CD8-positive, alpha-beta memory T cell (primary cell): ENCODE data around the gene MYOCD. TPM values are rescaled to one million over a fixed set of nuclear protein-coding genes. Genes with fewer than 3 reads are reported as not detected.

ENCODE experiments used
- CTCF ChIA-PET: fragments of 350-600 bp; sonication (Branson Sonifier 250); formaldehyde crosslinking; loops from one replicate; lab custom pipeline; 2021; ENCODE audit warnings: antibody characterized with exemption; lab: Charles Lee
- POLR2A ChIA-PET: fragments of 350-600 bp; sonication (Branson Sonifier 250); formaldehyde crosslinking; loops from one replicate; lab custom pipeline; 2021; ENCODE audit warnings: antibody characterized with exemption; lab: Charles Lee
- DNase-seq, 5 donors: peaks; one replicate each; pipeline versions ENCODE4 v3.0.0 to v3.0.0-alpha.2; 2020 to 2022; ENCODE audit warnings: mixed read lengths in 1 of 5
- H3K27ac ChIP-seq: one replicate; pipeline ENCODE4 v1.7.0; 2013; ENCODE audit warnings: low read depth, mild to moderate bottlenecking, low read length, moderate library complexity
- H3K27me3 ChIP-seq: 2 replicates; pipeline ENCODE4 v1.7.0; 2013; ENCODE audit warnings: low read length, mild to moderate bottlenecking; ENCODE audit not compliant: insufficient read depth, poor library complexity, severe bottlenecking
- H3K36me3 ChIP-seq: 2 replicates; pipeline ENCODE4 v1.7.0; 2013; ENCODE audit warnings: mild to moderate bottlenecking, low read length, moderate library complexity; ENCODE audit not compliant: insufficient read depth
- H3K4me1 ChIP-seq: 2 replicates; pipeline ENCODE4 v1.7.0; 2013; ENCODE audit warnings: mild to moderate bottlenecking, low read length, moderate library complexity; ENCODE audit not compliant: insufficient read depth
- H3K4me3 ChIP-seq: 2 replicates; pipeline ENCODE4 v1.7.0; 2013; ENCODE audit warnings: mild to moderate bottlenecking, low read length
- H3K9me3 ChIP-seq: 2 replicates; pipeline ENCODE4 v1.7.0; 2013; ENCODE audit warnings: mild to moderate bottlenecking, low read length
- H3K27ac Mint-ChIP-seq, 8 donors: one replicate each; pipeline ENCODE4 v1.8.0; 2020 to 2021; ENCODE audit warnings: mixed read lengths in 8 of 8, mild to moderate bottlenecking in 6 of 8, inconsistent platforms in 3 of 8, moderate library complexity in 3 of 8
- H3K27me3 Mint-ChIP-seq, 2 donors: one replicate each; pipeline ENCODE4 v1.8.0; 2020 to 2021; ENCODE audit warnings: mixed read lengths in 2 of 2, mild to moderate bottlenecking in 1 of 2, moderate library complexity in 1 of 2
- H3K36me3 Mint-ChIP-seq, 3 donors: one replicate each; pipeline ENCODE4 v1.8.0; 2020 to 2021; ENCODE audit warnings: mixed read lengths in 3 of 3, inconsistent platforms in 1 of 3, mild to moderate bottlenecking in 1 of 3
- H3K4me1 Mint-ChIP-seq, 3 donors: one replicate each; pipeline ENCODE4 v1.8.0; 2020 to 2021; ENCODE audit warnings: mixed read lengths in 3 of 3, inconsistent platforms in 1 of 3, mild to moderate bottlenecking in 1 of 3
- H3K4me3 Mint-ChIP-seq, 7 donors: one replicate each; pipeline ENCODE4 v1.8.0; 2020 to 2021; ENCODE audit warnings: mixed read lengths in 7 of 7, mild to moderate bottlenecking in 6 of 7, moderate library complexity in 4 of 7, inconsistent platforms in 2 of 7
- H3K9me3 Mint-ChIP-seq, 5 donors: one replicate each; pipeline ENCODE4 v1.8.0; 2020 to 2022; ENCODE audit warnings: mixed read lengths in 5 of 5, mild to moderate bottlenecking in 3 of 5, moderate library complexity in 2 of 5, inconsistent platforms in 1 of 5
- polyA plus RNA-seq: library from polyadenylated mRNA; unstranded; fragments of 300-500 nt; fragmentation: Illumina TruSeq; gene quantifications from one replicate; pipeline ENCODE4 v1.2.3, GENCODE V29; 2021
- total RNA-seq, 2 experiments: library from RNA; stranded (reverse); gene quantifications; one replicate each; pipeline ENCODE4 v1.2.3, GENCODE V29; 2021

The MYOCD gene
- total and polyA plus RNA-seq, 3 experiments from 2014 or later, result not detected

- no peak overlapping the region for H3K27ac ChIP-seq
- CTCF ChIA-PET, result no interaction called here
- POLR2A ChIA-PET, result no interaction called here
- Mint-ChIP-seq H3K4me3 (no peak overlapping the region), H3K27ac (no peak overlapping the region), H3K9me3 (peaks cover 0 to 6% (median 2%) of the 10 kb centered on the region in 5 donors), H3K4me1 (no peaks in the 10 kb centered on the region), H3K27me3 (peaks cover 0 to 3% of the 10 kb centered on the region in 2 donors), H3K36me3 (no peaks in the 10 kb centered on the region)
- H3K9me3 ChIP-seq, result no peaks in the 10 kb centered on the region
- no peaks in the 10 kb centered on the region for H3K27me3 ChIP-seq
- no peaks in the 10 kb centered on the region for H3K4me1 ChIP-seq
- H3K4me3 ChIP-seq, result no peak overlapping the region
- DNase-seq, result no peak
- H3K36me3 ChIP-seq, result no peaks in the 10 kb centered on the region
These were observed 22.7 kb downstream of the MYOCD start for GRCh38 chr17:12688382-12688781.

GRCh38 chr17:12691173-12691572, 25.5 kb downstream of the MYOCD start:
- H3K36me3 ChIP-seq, result no peaks in the 10 kb centered on the region
- Mint-ChIP-seq H3K9me3 (peaks cover 0 to 6% (median 2%) of the 10 kb centered on the region in 5 donors), H3K27ac (no peak overlapping the region), H3K4me1 (no peaks in the 10 kb centered on the region), H3K4me3 (no peak overlapping the region), H3K27me3 (peaks cover 0 to 3% of the 10 kb centered on the region in 2 donors), H3K36me3 (no peaks in the 10 kb centered on the region)
- no peaks in the 10 kb centered on the region for H3K27me3 ChIP-seq
- POLR2A ChIA-PET, result no interaction called here
- no peak overlapping the region for H3K27ac ChIP-seq
- no peak overlapping the region for H3K4me3 ChIP-seq
- no peaks in the 10 kb centered on the region for H3K9me3 ChIP-seq
- no peak for DNase-seq
- CTCF ChIA-PET, result no interaction called here
- H3K4me1 ChIP-seq, result no peaks in the 10 kb centered on the region

GRCh38 chr17:12693640-12694039, 27.9 kb downstream of the MYOCD start:
- POLR2A ChIA-PET, result no interaction called here
- Histone ChIP-seq H3K27me3 (no peaks in the 10 kb centered on the region), H3K4me3 (no peak overlapping the region), H3K4me1 (no peaks in the 10 kb centered on the region), H3K9me3 (no peaks in the 10 kb centered on the region), H3K36me3 (no peaks in the 10 kb centered on the region), H3K27ac (no peak overlapping the region)
- CTCF ChIA-PET, result no interaction called here
- H3K36me3 Mint-ChIP-seq, result no peaks in the 10 kb centered on the region
- H3K27ac Mint-ChIP-seq, result no peak overlapping the region
- peaks cover 0 to 7% (median 0%) of the 10 kb centered on the region in 5 donors for H3K9me3 Mint-ChIP-seq
- no peak for DNase-seq
- H3K4me1 Mint-ChIP-seq, result no peaks in the 10 kb centered on the region
- H3K4me3 Mint-ChIP-seq, result no peak overlapping the region
- no peaks in the 10 kb centered on the region for H3K27me3 Mint-ChIP-seq

GRCh38 chr17:12706070-12706469, 40.4 kb downstream of the MYOCD start:
- DNase-seq, result no peak
- H3K9me3 Mint-ChIP-seq, result peaks cover 0 to 4% (median 2%) of the 10 kb centered on the region in 5 donors
- no peaks in the 10 kb centered on the region for H3K36me3 Mint-ChIP-seq
- Histone ChIP-seq H3K27ac (no peak overlapping the region), H3K4me3 (no peak overlapping the region), H3K4me1 (no peaks in the 10 kb centered on the region), H3K27me3 (no peaks in the 10 kb centered on the region), H3K9me3 (no peaks in the 10 kb centered on the region), H3K36me3 (no peaks in the 10 kb centered on the region)
- ChIA-PET CTCF (no interaction called here), POLR2A (no interaction called here)
- H3K27me3 Mint-ChIP-seq, result no peaks in the 10 kb centered on the region
- no peaks in the 10 kb centered on the region for H3K4me1 Mint-ChIP-seq
- H3K4me3 Mint-ChIP-seq, result no peak overlapping the region
- H3K27ac Mint-ChIP-seq, result no peak overlapping the region

- no peak overlapping the region for H3K27ac Mint-ChIP-seq
- H3K27ac ChIP-seq, result no peak overlapping the region
- no peaks in the 10 kb centered on the region for H3K27me3 ChIP-seq
- POLR2A ChIA-PET, result no interaction called here
- H3K4me3 Mint-ChIP-seq, result no peak overlapping the region
- no peak overlapping the region for H3K4me3 ChIP-seq
- CTCF ChIA-PET, result no interaction called here
- no peaks in the 10 kb centered on the region for H3K9me3 ChIP-seq
- H3K27me3 Mint-ChIP-seq, result peaks cover 0 to 3% of the 10 kb centered on the region in 2 donors
- no peaks in the 10 kb centered on the region for H3K36me3 ChIP-seq
- H3K9me3 Mint-ChIP-seq, result peaks cover 0 to 4% (median 0%) of the 10 kb centered on the region in 5 donors
- no peak for DNase-seq
- no peaks in the 10 kb centered on the region for H3K36me3 Mint-ChIP-seq
- H3K4me1 Mint-ChIP-seq, result no peaks in the 10 kb centered on the region
- H3K4me1 ChIP-seq, result no peaks in the 10 kb centered on the region
These were observed 43.4 kb downstream of the MYOCD start for GRCh38 chr17:12709063-12709462.

GRCh38 chr17:12712415-12712814, 46.7 kb downstream of the MYOCD start:
- H3K27me3 Mint-ChIP-seq, result peaks cover 0 to 3% of the 10 kb centered on the region in 2 donors
- Histone ChIP-seq H3K4me1 (no peaks in the 10 kb centered on the region), H3K4me3 (no peak overlapping the region), H3K27ac (no peak overlapping the region), H3K9me3 (no peaks in the 10 kb centered on the region), H3K27me3 (no peaks in the 10 kb centered on the region), H3K36me3 (no peaks in the 10 kb centered on the region)
- H3K36me3 Mint-ChIP-seq, result no peaks in the 10 kb centered on the region
- peaks cover 0 to 2% (median 0%) of the 10 kb centered on the region in 5 donors for H3K9me3 Mint-ChIP-seq
- CTCF ChIA-PET, result no interaction called here
- H3K4me3 Mint-ChIP-seq, result no peak overlapping the region
- no peak for DNase-seq
- POLR2A ChIA-PET, result no interaction called here
- H3K4me1 Mint-ChIP-seq, result no peaks in the 10 kb centered on the region
- H3K27ac Mint-ChIP-seq, result no peak overlapping the region

- H3K4me3 Mint-ChIP-seq, result no peak overlapping the region
- Histone ChIP-seq H3K27me3 (no peaks in the 10 kb centered on the region), H3K4me1 (no peaks in the 10 kb centered on the region), H3K4me3 (no peak overlapping the region), H3K9me3 (no peaks in the 10 kb centered on the region), H3K27ac (no peak overlapping the region), H3K36me3 (no peaks in the 10 kb centered on the region)
- H3K4me1 Mint-ChIP-seq, result no peaks in the 10 kb centered on the region
- POLR2A ChIA-PET, result no interaction called here
- no peak for DNase-seq
- peaks cover 0 to 5% (median under 1%) of the 10 kb centered on the region in 5 donors for H3K9me3 Mint-ChIP-seq
- no peak overlapping the region for H3K27ac Mint-ChIP-seq
- H3K36me3 Mint-ChIP-seq, result no peaks in the 10 kb centered on the region
- CTCF ChIA-PET, result no interaction called here
- peaks cover 0 to 3% of the 10 kb centered on the region in 2 donors for H3K27me3 Mint-ChIP-seq
These were observed 47.3 kb downstream of the MYOCD start for GRCh38 chr17:12712941-12713340.

GRCh38 chr17:12719948-12720347, 54.3 kb downstream of the MYOCD start:
- Mint-ChIP-seq H3K4me1 (no peaks in the 10 kb centered on the region), H3K9me3 (peaks cover 0 to 12% (median 5%) of the 10 kb centered on the region in 5 donors), H3K36me3 (no peaks in the 10 kb centered on the region), H3K27ac (no peak overlapping the region), H3K27me3 (peaks cover 0 to 1% of the 10 kb centered on the region in 2 donors), H3K4me3 (no peak overlapping the region)
- H3K36me3 ChIP-seq, result no peaks in the 10 kb centered on the region
- no peak overlapping the region for H3K4me3 ChIP-seq
- no peak overlapping the region for H3K27ac ChIP-seq
- H3K9me3 ChIP-seq, result no peaks in the 10 kb centered on the region
- ChIA-PET CTCF (no interaction called here), POLR2A (no interaction called here)
- H3K27me3 ChIP-seq, result no peaks in the 10 kb centered on the region
- DNase-seq, result no peak
- H3K4me1 ChIP-seq, result no peaks in the 10 kb centered on the region

- H3K9me3 ChIP-seq, result no peaks in the 10 kb centered on the region
- Mint-ChIP-seq H3K9me3 (peaks cover 0 to 10% (median 5%) of the 10 kb centered on the region in 5 donors), H3K4me1 (no peaks in the 10 kb centered on the region), H3K27me3 (peaks cover 0 to 1% of the 10 kb centered on the region in 2 donors), H3K27ac (no peak overlapping the region), H3K4me3 (no peak overlapping the region), H3K36me3 (no peaks in the 10 kb centered on the region)
- H3K4me1 ChIP-seq, result no peaks in the 10 kb centered on the region
- ChIA-PET CTCF (no interaction called here), POLR2A (no interaction called here)
- H3K4me3 ChIP-seq, result no peak overlapping the region
- H3K27ac ChIP-seq, result no peak overlapping the region
- H3K36me3 ChIP-seq, result no peaks in the 10 kb centered on the region
- no peaks in the 10 kb centered on the region for H3K27me3 ChIP-seq
- DNase-seq, result no peak
These were observed 55.9 kb downstream of the MYOCD start for GRCh38 chr17:12721581-12721980.
